ENCODE results near the gene RNF2. TPM values are rescaled to one million over a fixed set of nuclear protein-coding genes. Genes with fewer than 3 reads are reported as not detected.

Gene RNF2
- total and polyA plus RNA-seq, 4 donors, result 45.0 to 69.9 (median 57.6) TPM

GRCh38 chr1:185108321-185108720 is 63.0 kb downstream of the RNF2 start:
- H3K27ac ChIP-seq (ENCODE audit: low read depth, low read length), result no peak overlapping the region
- H3K4me1 ChIP-seq (ENCODE audit: control insufficient read depth, insufficient read depth, low read length), result no peaks in the 10 kb centered on the region
- H3K4me3 ChIP-seq (ENCODE audit: low read depth, low read length), result no peak overlapping the region
- H3K9me3 ChIP-seq (ENCODE audit: control insufficient read depth, insufficient read depth, low read length), result peaks cover 9% of the 10 kb centered on the region
- no peaks in the 10 kb centered on the region for H3K27me3 ChIP-seq (ENCODE audit: control insufficient read depth, insufficient read depth, low read length)
- H3K36me3 ChIP-seq (ENCODE audit: control insufficient read depth, insufficient read depth, low read length), result no peaks in the 10 kb centered on the region
- no peak for DNase-seq (ENCODE audit: low read depth in 4 of 6, low spot score in 6 of 6)

GRCh38 chr1:185110145-185110544 is 64.8 kb downstream of the RNF2 start:
- Histone ChIP-seq H3K4me3 (ENCODE audit: low read depth, low read length) (no peak overlapping the region), H3K27me3 (ENCODE audit: control insufficient read depth, insufficient read depth, low read length) (no peaks in the 10 kb centered on the region), H3K9me3 (ENCODE audit: control insufficient read depth, insufficient read depth, low read length) (peaks cover 9% of the 10 kb centered on the region), H3K4me1 (ENCODE audit: control insufficient read depth, insufficient read depth, low read length) (no peaks in the 10 kb centered on the region), H3K27ac (ENCODE audit: low read depth, low read length) (no peak overlapping the region), H3K36me3 (ENCODE audit: control insufficient read depth, insufficient read depth, low read length) (peaks cover 2% of the 10 kb centered on the region)
- DNase-seq (ENCODE audit: low read depth in 4 of 6, low spot score in 6 of 6), result no peak

- H3K36me3 ChIP-seq (ENCODE audit: control insufficient read depth, insufficient read depth, low read length), result peaks cover 2% of the 10 kb centered on the region
- no peaks in the 10 kb centered on the region for H3K27me3 ChIP-seq (ENCODE audit: control insufficient read depth, insufficient read depth, low read length)
- H3K4me1 ChIP-seq (ENCODE audit: control insufficient read depth, insufficient read depth, low read length), result no peaks in the 10 kb centered on the region
- no peak overlapping the region for H3K4me3 ChIP-seq (ENCODE audit: low read depth, low read length)
- peaks cover 9% of the 10 kb centered on the region for H3K9me3 ChIP-seq (ENCODE audit: control insufficient read depth, insufficient read depth, low read length)
- no peak for DNase-seq (ENCODE audit: low read depth in 4 of 6, low spot score in 6 of 6)
- no peak overlapping the region for H3K27ac ChIP-seq (ENCODE audit: low read depth, low read length)
Measured at GRCh38 chr1:185111873-185112272, 66.5 kb downstream of the RNF2 start.

GRCh38 chr1:185112356-185112755 is 67.0 kb downstream of the RNF2 start:
- WGBS (ENCODE audit: insufficient coverage), result 80% methylated on average over 1 of the region's 2 CpGs
- H3K4me3 ChIP-seq (ENCODE audit: low read depth, low read length), result no peak overlapping the region
- H3K36me3 ChIP-seq (ENCODE audit: control insufficient read depth, insufficient read depth, low read length), result peaks cover 2% of the 10 kb centered on the region

GRCh38 chr1:185129708-185130107 is 84.3 kb downstream of the RNF2 start:
- DNase-seq (ENCODE audit: low read depth in 4 of 6, low spot score in 6 of 6), result no peak
- Histone ChIP-seq H3K27ac (ENCODE audit: low read depth, low read length) (no peak overlapping the region), H3K27me3 (ENCODE audit: control insufficient read depth, insufficient read depth, low read length) (no peaks in the 10 kb centered on the region), H3K4me1 (ENCODE audit: control insufficient read depth, insufficient read depth, low read length) (no peaks in the 10 kb centered on the region), H3K9me3 (ENCODE audit: control insufficient read depth, insufficient read depth, low read length) (peaks cover 4% of the 10 kb centered on the region), H3K36me3 (ENCODE audit: control insufficient read depth, insufficient read depth, low read length) (peaks cover 33% of the 10 kb centered on the region), H3K4me3 (ENCODE audit: low read depth, low read length) (no peak overlapping the region)
- no CpG with 5 or more reads among the region's 2 CpGs for WGBS (ENCODE audit: insufficient coverage)

More at GRCh38 chr1:185112356-185112755, 67.0 kb downstream of the RNF2 start:
- Histone ChIP-seq H3K27me3 (ENCODE audit: control insufficient read depth, insufficient read depth, low read length) (no peaks in the 10 kb centered on the region), H3K27ac (ENCODE audit: low read depth, low read length) (no peak overlapping the region), H3K9me3 (ENCODE audit: control insufficient read depth, insufficient read depth, low read length) (peaks cover 9% of the 10 kb centered on the region), H3K4me1 (ENCODE audit: control insufficient read depth, insufficient read depth, low read length) (no peaks in the 10 kb centered on the region)
- no peak for DNase-seq (ENCODE audit: low read depth in 4 of 6, low spot score in 6 of 6)

- H3K4me3 ChIP-seq (ENCODE audit: low read depth, low read length), result no peak overlapping the region
- no peak overlapping the region for H3K27ac ChIP-seq (ENCODE audit: low read depth, low read length)
- H3K4me1 ChIP-seq (ENCODE audit: control insufficient read depth, insufficient read depth, low read length), result no peaks in the 10 kb centered on the region
- no peak for DNase-seq (ENCODE audit: low read depth in 4 of 6, low spot score in 6 of 6)
- H3K36me3 ChIP-seq (ENCODE audit: control insufficient read depth, insufficient read depth, low read length), result peaks cover 28% of the 10 kb centered on the region
- no peaks in the 10 kb centered on the region for H3K27me3 ChIP-seq (ENCODE audit: control insufficient read depth, insufficient read depth, low read length)
- WGBS (ENCODE audit: insufficient coverage), result no CpG with 5 or more reads among the region's 1 CpG
- H3K9me3 ChIP-seq (ENCODE audit: control insufficient read depth, insufficient read depth, low read length), result peaks cover 4% of the 10 kb centered on the region
Measured at GRCh38 chr1:185132534-185132933, 87.2 kb downstream of the RNF2 start.

- Histone ChIP-seq H3K27me3 (ENCODE audit: control insufficient read depth, insufficient read depth, low read length) (no peaks in the 10 kb centered on the region), H3K9me3 (ENCODE audit: control insufficient read depth, insufficient read depth, low read length) (no peaks in the 10 kb centered on the region), H3K27ac (ENCODE audit: low read depth, low read length) (no peak overlapping the region), H3K36me3 (ENCODE audit: control insufficient read depth, insufficient read depth, low read length) (peaks cover 15% of the 10 kb centered on the region), H3K4me3 (ENCODE audit: low read depth, low read length) (no peak overlapping the region), H3K4me1 (ENCODE audit: control insufficient read depth, insufficient read depth, low read length) (no peaks in the 10 kb centered on the region)
- no CpG with 5 or more reads among the region's 1 CpG for WGBS (ENCODE audit: insufficient coverage)
- DNase-seq (ENCODE audit: low read depth in 4 of 6, low spot score in 6 of 6), result peak in 1 of 6 donors; percentile 16
Measured at GRCh38 chr1:185137896-185138545, 92.7 kb downstream of the RNF2 start.

- Histone ChIP-seq H3K4me3 (ENCODE audit: low read depth, low read length) (no peak overlapping the region), H3K27me3 (ENCODE audit: control insufficient read depth, insufficient read depth, low read length) (no peaks in the 10 kb centered on the region), H3K27ac (ENCODE audit: low read depth, low read length) (no peak overlapping the region), H3K4me1 (ENCODE audit: control insufficient read depth, insufficient read depth, low read length) (no peaks in the 10 kb centered on the region), H3K9me3 (ENCODE audit: control insufficient read depth, insufficient read depth, low read length) (no peaks in the 10 kb centered on the region), H3K36me3 (ENCODE audit: control insufficient read depth, insufficient read depth, low read length) (peaks cover 10% of the 10 kb centered on the region)
- WGBS (ENCODE audit: insufficient coverage), result no CpG with 5 or more reads among the region's 4 CpGs
- DNase-seq (ENCODE audit: low read depth in 4 of 6, low spot score in 6 of 6), result peak in 1 of 6 donors; percentile 24
Measured at GRCh38 chr1:185139246-185139645, 93.9 kb downstream of the RNF2 start.

GRCh38 chr1:185144233-185144632 is 98.9 kb downstream of the RNF2 start:
- Histone ChIP-seq H3K4me1 (ENCODE audit: control insufficient read depth, insufficient read depth, low read length) (no peaks in the 10 kb centered on the region), H3K36me3 (ENCODE audit: control insufficient read depth, insufficient read depth, low read length) (peaks cover 6% of the 10 kb centered on the region), H3K27me3 (ENCODE audit: control insufficient read depth, insufficient read depth, low read length) (no peaks in the 10 kb centered on the region), H3K9me3 (ENCODE audit: control insufficient read depth, insufficient read depth, low read length) (no peaks in the 10 kb centered on the region), H3K4me3 (ENCODE audit: low read depth, low read length) (no peak overlapping the region), H3K27ac (ENCODE audit: low read depth, low read length) (no peak overlapping the region)
- no peak for DNase-seq (ENCODE audit: low read depth in 4 of 6, low spot score in 6 of 6)

- peaks cover 4% of the 10 kb centered on the region for H3K36me3 ChIP-seq (ENCODE audit: control insufficient read depth, insufficient read depth, low read length)
- H3K27me3 ChIP-seq (ENCODE audit: control insufficient read depth, insufficient read depth, low read length), result no peaks in the 10 kb centered on the region
- H3K27ac ChIP-seq (ENCODE audit: low read depth, low read length), result no peak overlapping the region
- WGBS (ENCODE audit: insufficient coverage), result no CpG with 5 or more reads among the region's 5 CpGs
- H3K4me3 ChIP-seq (ENCODE audit: low read depth, low read length), result no peak overlapping the region
- no peaks in the 10 kb centered on the region for H3K9me3 ChIP-seq (ENCODE audit: control insufficient read depth, insufficient read depth, low read length)
- DNase-seq (ENCODE audit: low read depth in 4 of 6, low spot score in 6 of 6), result no peak
- H3K4me1 ChIP-seq (ENCODE audit: control insufficient read depth, insufficient read depth, low read length), result no peaks in the 10 kb centered on the region
Measured at GRCh38 chr1:185151215-185151614, 105.9 kb downstream of the RNF2 start.
